Right cardiac atrium (tissue), 5 donors: ENCODE measurements around the gene ZHX3. TPM values are rescaled to one million over a fixed set of nuclear protein-coding genes. Genes with fewer than 3 reads are reported as not detected.

Source experiments
- ATAC-seq, 2 donors: fragments of 200-7000 bp; cut with Tn5 transposase; one replicate each; pipeline versions ENCODE4 v1.8.0 to v1.9.1; 2020; ENCODE audit warnings: moderate library complexity in 2 of 2, mild to moderate bottlenecking in 1 of 2
- DNase-seq, 3 donors: peaks; one replicate each; pipeline ENCODE4 v3.0.0-alpha.2; 2020
- H3K27ac ChIP-seq: one replicate; pipeline ENCODE4 v1.5.1; 2013; ENCODE audit warnings: mild to moderate bottlenecking, low read length, control low read depth, moderate library complexity
- H3K27me3 ChIP-seq: one replicate; pipeline ENCODE4 v1.6.1; 2013; ENCODE audit not compliant: control insufficient read depth, insufficient read depth
- H3K4me1 ChIP-seq: one replicate; pipeline ENCODE4 v1.6.1; 2013; ENCODE audit warnings: low read length; ENCODE audit not compliant: control insufficient read depth, insufficient read depth
- H3K4me3 ChIP-seq: one replicate; pipeline ENCODE4 v1.5.1; 2013; ENCODE audit warnings: low read length, control low read depth
- H3K9me3 ChIP-seq: one replicate; pipeline ENCODE4 v1.6.1; 2013; ENCODE audit warnings: low read length; ENCODE audit not compliant: control insufficient read depth
- WGBS: extraction: QIAGEN DNeasy Blood & Tissue Kit; methylation state at CpG from one replicate; pipeline ENCODE4 v1.1.7; 2013; 5-methylcytosine and 5-hydroxymethylcytosine counted together
- intact Hi-C, 4 donors: fragments of 100-400 bp; cut with DNase I; formaldehyde crosslinking; loops; one replicate each; pipeline versions ENCODE4 v1.11.0 to v1.14.0; 2022 to 2023
- polyA plus RNA-seq: library from polyadenylated mRNA; stranded (reverse); fragments of 200-250 nt; gene quantifications from one replicate; pipeline ENCODE4 v1.2.3, GENCODE V29; 2013
- total RNA-seq, 4 donors: library from RNA; stranded (reverse); fragmentation: NEBNext Ultra II Directional; extraction: Animal tissue kit (Norgen Biotek cat#: 25700); gene quantifications; one replicate each; pipeline ENCODE4 v1.2.1, GENCODE V29; 2021
- donor health status: healthy with polysubstance abuse.
- donor health status: DM: no; HTN: yes; CAD: no.
- donor health status: DM: no; HTN: no; CAD: no.
- donor health status: DM: no; HTN: yes; CAD: no; lungs with severe emphysema.
- donor health status: DM: yes; HTN: yes; CAD: no.

The ZHX3 gene
- total and polyA plus RNA-seq, 5 donors, result 11.6 to 39.7 (median 33.4) TPM

DNA sequence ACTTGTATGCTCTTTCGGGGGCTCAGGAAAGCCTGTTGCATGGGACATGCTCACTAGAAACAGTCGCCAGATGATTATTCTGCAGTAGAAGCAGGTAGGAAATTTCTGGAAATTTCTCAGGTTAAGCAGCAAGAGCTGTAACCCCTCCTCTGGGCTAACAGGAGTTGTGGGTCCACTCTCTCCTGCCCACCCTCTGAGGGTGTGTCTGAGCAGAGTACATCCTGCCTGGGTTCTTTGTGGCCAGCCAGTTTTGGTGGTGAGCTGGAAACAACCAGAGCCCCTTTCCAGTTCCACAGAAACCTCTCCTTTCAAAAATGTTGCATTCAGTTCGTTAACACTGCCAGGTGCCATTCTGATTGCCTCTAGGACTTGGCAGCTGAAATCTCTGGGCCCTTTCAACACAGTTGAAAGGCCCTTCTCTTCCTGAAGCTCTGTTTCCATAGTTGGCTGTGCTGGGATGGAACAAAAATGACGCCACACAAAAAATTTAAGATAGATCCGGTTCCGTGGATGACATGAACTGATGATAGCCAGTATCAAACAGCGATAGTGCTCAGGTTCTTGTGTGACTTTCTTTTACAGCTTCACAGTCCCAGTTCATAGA, 141.7 kb downstream of the ZHX3 start:
- 57% methylated on average over 7 of the region's 7 CpGs for WGBS
- no peaks in the 10 kb centered on the region for H3K9me3 ChIP-seq
- no peaks in the 10 kb centered on the region for H3K27me3 ChIP-seq
- ATAC-seq (no peak), DNase-seq (peak in 1 of 3 donors; percentile 11)
- H3K27ac ChIP-seq, result peak overlapping the region; percentile 62
- no peak overlapping the region for H3K4me3 ChIP-seq
- H3K4me1 ChIP-seq, result peaks cover 32% of the 10 kb centered on the region
- intact Hi-C loops, result loop anchor here in 3 of 4 donors (2.0 to 10.0 kb wide), 3 partner anchors 55 to 239 kb away; no protein-coding TSS in a partner anchor

DNA sequence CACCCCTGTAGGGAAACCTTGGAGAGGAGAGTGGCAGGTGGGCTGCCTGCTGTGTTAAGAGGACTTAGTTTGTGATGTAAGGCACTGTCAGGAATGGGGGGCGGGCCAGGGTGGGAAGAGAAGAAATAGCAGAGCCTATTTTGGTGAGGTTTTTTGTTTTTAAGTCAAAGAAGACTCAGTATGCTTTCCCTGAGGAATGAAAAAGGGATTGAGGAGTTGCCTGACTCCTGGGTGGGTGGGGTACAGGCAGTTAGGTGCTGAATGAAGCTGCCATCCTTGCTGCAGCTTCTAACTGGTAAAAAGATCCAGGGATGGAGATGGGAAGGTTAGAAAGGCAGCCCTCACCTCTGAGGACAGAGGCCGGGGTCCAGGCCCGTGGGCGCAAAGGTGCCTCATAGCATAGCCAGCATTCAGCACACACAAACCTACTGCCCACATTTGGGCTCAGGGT, 142.3 kb downstream of the ZHX3 start:
- Histone ChIP-seq H3K27me3 (no peaks in the 10 kb centered on the region), H3K4me1 (peaks cover 29% of the 10 kb centered on the region), H3K4me3 (no peak overlapping the region), H3K27ac (peak overlapping the region; percentile 26), H3K9me3 (no peaks in the 10 kb centered on the region)
- DNase-seq, result peak in 1 of 3 donors; percentile 13
- WGBS, result 95% methylated on average over 4 of the region's 4 CpGs
- no peak for ATAC-seq
- intact Hi-C loops, result loop anchor here in 3 of 4 donors (2.0 to 10.0 kb wide), 3 partner anchors 56 to 240 kb away; no protein-coding TSS in a partner anchor

DNA sequence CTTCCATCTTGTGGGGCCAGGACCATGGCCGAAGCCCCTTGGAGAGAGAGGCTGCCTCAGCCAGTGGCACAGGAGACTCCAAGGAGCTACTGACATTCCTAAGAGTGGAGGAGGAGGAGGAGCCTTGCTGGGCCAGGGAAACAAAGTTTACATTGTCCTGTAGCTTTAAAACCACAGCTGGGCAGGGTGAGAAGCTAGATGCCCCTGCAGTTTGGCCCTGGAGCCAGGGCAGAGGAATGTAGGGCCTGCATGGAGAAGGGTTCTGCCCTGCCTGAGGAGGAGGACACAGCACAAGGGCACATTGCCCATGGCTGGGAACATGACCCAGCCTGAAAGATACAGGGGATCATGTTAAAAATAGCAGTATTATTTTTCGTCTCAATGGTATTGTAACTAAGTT, 142.7 kb downstream of the ZHX3 start:
- intact Hi-C loops, result loop anchor here (2.0 to 10.0 kb wide), 5 partner anchors 56 to 240 kb away; partner anchors contain the start of gene LPIN3 (in 1 of the 4)
- Histone ChIP-seq H3K4me3 (no peak overlapping the region), H3K4me1 (peaks cover 29% of the 10 kb centered on the region), H3K27ac (peak overlapping the region; percentile 26), H3K27me3 (no peaks in the 10 kb centered on the region), H3K9me3 (no peaks in the 10 kb centered on the region)
- ATAC-seq (no peak), DNase-seq (peak in 1 of 3 donors; percentile 75)
- WGBS, result 47% methylated on average over 2 of the region's 2 CpGs

DNA sequence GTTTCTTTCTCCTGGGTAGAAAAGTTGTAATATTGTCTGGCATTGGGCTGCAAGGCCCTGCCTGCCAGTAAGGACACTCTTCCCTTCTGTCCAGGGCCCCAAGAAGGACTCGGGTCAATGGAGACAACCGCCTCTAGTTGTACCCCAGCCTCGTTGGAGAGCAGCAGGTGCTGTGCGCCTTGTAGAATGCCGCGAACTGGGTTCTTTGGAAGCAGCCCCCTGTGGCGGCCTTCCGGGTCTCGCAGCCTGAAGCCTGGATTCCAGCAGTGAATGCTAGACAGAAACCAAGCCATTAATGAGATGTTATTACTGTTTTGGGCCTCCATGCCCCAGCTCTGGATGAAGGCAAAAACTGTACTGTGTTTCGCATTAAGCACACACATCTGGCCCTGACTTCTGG, 143.2 kb downstream of the ZHX3 start:
- Histone ChIP-seq H3K4me1 (peaks cover 29% of the 10 kb centered on the region), H3K27me3 (no peaks in the 10 kb centered on the region), H3K27ac (peak overlapping the region; percentile 26), H3K9me3 (no peaks in the 10 kb centered on the region), H3K4me3 (no peak overlapping the region)
- WGBS, result 94% methylated on average over 10 of the region's 10 CpGs
- no peak for ATAC-seq
- intact Hi-C loops, result loop anchor here in 3 of 4 donors (2.0 to 10.0 kb wide), 5 partner anchors 56 to 240 kb away; partner anchors contain the start of gene LPIN3 (in 1 of the 3)
- peak in 1 of 3 donors; percentile 51 for DNase-seq

DNA sequence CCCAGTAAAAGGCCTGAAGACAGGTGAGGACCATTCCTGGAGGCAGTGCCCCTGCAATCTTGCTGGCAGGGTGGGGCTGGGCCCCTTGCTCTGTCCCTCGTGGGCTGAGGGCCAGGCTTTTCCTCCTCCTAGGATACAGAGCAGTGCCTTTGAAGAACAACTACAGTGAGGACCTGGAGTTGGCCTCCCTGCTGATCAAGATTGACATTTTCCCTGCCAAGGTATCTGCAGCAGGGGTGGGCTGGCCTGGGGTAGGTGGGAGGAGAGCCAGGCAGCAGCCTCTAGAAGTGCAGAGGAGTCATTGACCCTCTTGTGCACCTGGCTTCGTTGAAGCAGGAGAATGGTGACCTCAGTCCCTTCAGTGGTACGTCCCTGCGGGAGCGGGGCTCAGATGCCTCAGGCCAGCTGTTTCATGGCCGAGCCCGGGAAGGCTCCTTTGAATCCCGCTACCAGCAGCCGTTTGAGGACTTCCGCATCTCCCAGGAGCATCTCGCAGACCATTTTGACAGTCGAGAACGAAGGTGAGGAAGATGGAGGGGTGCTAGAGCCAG, 143.7 kb downstream of the ZHX3 start:
- H3K9me3 ChIP-seq, result no peaks in the 10 kb centered on the region
- no peaks in the 10 kb centered on the region for H3K27me3 ChIP-seq
- intact Hi-C loops, result loop anchor here (2.0 to 10.0 kb wide), 7 partner anchors 57 to 241 kb away; partner anchors contain the start of gene LPIN3 (in 2 of the 4)
- DNase-seq (peak in 1 of 3 donors; percentile 62), ATAC-seq (no peak)
- no peak overlapping the region for H3K4me3 ChIP-seq
- H3K27ac ChIP-seq, result peak overlapping the region; percentile 40
- 88% methylated on average over 13 of the region's 13 CpGs for WGBS
- H3K4me1 ChIP-seq, result peaks cover 25% of the 10 kb centered on the region

DNA sequence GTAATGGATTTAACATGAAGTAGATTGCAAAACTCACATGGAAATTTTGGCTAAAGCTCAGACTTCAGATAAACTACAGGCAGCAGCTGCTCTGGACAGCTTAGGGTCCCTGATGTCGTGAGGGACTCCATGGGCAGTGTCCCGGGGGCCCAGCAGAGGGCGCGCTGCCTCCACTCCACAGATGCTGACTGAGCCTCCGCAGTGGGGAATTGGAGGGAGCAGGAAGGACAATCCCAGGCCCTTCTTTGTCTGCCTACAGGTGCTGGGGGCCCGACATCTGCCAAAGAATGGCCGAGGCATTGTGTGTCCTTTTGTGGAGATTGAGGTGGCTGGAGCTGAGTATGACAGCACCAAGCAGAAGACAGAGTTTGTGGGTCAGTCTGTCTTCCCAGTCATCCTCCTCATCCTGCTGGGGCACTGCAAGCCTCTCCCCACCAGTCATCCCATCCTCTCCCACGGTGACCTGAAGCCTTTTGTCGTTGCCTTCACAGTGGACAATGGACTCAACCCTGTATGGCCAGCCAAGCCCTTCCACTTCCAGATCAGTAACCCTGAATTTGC, 144.3 kb downstream of the ZHX3 start:
- ATAC-seq (peak; percentile 86 to 90), DNase-seq (peak; percentile 88 to 95 (median 95))
- intact Hi-C loops, result loop anchor here (2.0 to 10.0 kb wide), 6 partner anchors 59 to 242 kb away; partner anchors contain the start of gene LPIN3 (in 2 of the 4)
- Histone ChIP-seq H3K27ac (peak overlapping the region; percentile 40), H3K27me3 (no peaks in the 10 kb centered on the region), H3K4me1 (peaks cover 22% of the 10 kb centered on the region), H3K9me3 (no peaks in the 10 kb centered on the region), H3K4me3 (no peak overlapping the region)
- WGBS, result 13% methylated on average over 9 of the region's 9 CpGs

DNA sequence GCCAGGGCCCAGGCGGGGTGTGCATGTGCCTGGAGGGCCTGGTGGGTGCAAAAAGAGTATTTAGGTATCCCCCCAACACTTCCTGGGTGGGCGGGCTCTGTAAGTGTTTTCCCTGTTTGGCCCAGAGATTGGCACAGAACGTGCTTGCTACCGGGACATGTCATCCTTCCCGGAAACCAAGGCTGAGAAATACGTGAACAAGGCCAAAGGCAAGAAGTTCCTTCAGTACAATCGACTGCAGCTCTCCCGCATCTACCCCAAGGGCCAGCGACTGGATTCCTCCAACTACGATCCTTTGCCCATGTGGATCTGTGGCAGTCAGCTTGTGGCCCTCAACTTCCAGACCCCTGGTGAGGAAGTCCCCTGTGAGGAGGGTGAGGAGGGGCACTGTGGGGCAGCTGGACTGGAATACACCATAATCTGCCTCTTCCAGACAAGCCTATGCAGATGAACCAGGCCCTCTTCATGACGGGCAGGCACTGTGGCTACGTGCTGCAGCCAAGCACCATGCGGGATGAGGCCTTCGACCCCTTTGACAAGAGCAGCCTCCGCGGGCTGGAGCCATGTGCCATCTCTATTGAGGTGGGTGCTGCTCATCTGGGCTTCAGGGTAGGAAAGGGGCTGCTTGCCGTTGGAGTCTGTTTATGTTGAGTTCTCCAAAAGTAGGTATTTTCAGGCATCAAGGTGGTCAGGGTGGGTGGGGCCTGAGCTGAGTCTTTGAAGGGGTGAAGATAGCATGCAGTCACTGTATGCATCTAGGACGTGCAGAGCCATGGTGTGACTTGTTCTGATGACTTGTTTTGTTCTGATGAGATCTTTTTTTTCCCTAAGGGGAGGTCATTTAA, 145.0 kb downstream of the ZHX3 start:
- WGBS, result 44% methylated on average over 18 of the region's 18 CpGs
- Histone ChIP-seq H3K27ac (peak overlapping the region; percentile 86), H3K9me3 (no peaks in the 10 kb centered on the region), H3K27me3 (no peaks in the 10 kb centered on the region), H3K4me1 (peaks cover 20% of the 10 kb centered on the region), H3K4me3 (no peak overlapping the region)
- ATAC-seq (peak; percentile 22 to 32), DNase-seq (peak in 2 of 3 donors; percentile 53 to 75)
- intact Hi-C loops, result loop anchor here (2.0 to 10.0 kb wide), 6 partner anchors 60 to 242 kb away; partner anchors contain the start of gene LPIN3 (in 2 of the 4)

DNA sequence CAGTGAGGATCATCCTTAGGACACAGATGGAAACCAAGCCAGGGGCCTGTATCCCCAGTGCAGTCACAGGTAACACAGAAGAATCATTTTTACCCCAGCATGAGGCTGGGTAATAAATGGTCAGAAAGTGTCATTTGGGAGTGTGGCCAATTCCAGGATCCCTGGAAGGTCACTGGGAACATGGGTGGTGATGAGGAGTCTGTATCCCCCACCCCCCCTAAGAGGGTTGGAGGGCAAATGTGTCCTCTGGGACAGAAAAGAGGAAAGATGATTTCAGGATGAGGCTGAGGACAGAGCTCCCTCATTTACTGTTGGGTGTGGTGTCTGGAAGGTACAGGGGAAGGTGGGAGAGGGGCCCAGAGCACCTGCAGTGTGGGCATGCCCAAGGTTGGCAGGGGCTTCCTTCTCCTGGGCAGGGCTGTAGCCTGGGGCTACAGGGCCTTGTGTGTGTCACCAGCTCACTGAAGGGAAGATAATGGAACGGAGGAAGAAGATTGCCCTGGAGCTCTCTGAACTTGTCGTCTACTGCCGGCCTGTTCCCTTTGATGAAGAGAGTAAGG, 145.7 kb downstream of the ZHX3 start:
- Histone ChIP-seq H3K27ac (peak overlapping the region; percentile 86), H3K4me3 (no peak overlapping the region), H3K4me1 (peaks cover 17% of the 10 kb centered on the region), H3K27me3 (no peaks in the 10 kb centered on the region), H3K9me3 (no peaks in the 10 kb centered on the region)
- WGBS, result 36% methylated on average over 3 of the region's 3 CpGs
- intact Hi-C loops, result loop anchor here (2.0 to 10.0 kb wide), 6 partner anchors 60 to 243 kb away; partner anchors contain the start of gene LPIN3 (in 2 of the 4)
- no peak for DNase-seq
- peak; percentile 1 for ATAC-seq

DNA sequence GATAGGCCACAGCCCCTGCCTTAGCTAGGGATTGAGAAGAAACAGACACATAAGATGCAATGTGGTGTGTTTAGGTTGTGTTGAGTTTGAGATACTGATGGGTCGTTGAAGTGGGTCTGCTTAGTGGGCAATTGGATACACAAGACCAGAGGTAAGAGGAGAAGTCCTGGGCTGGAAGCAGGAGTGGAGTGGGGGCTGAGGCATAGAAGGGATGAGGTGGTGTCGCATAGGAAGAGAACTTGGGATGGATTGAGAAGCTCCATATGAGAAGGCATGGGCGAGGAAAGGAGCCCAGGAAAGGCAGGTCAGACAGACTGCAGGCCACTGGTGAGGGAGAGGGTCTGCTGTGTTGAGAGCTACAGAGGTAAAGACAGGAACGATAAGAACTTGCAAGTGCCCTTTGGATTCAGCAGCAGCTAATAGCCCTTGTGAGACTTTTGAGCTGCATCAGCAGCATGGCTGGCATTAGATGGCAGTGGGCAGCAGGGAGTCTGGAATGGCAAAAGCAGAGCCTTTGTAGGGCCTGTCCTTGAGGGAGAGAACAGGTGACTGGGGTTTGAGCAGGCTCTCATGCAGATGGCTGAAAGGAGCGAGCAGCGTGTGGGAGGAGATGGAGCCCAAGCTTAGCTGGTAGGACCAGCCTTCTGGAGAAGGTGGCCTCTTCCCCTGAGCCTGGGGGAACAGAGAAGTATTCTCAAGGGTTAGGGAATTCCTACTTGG, 147.0 kb downstream of the ZHX3 start:
- H3K4me3 ChIP-seq, result no peak overlapping the region
- peaks cover 7% of the 10 kb centered on the region for H3K4me1 ChIP-seq
- DNase-seq (peak in 1 of 3 donors; percentile 23), ATAC-seq (no peak)
- no peaks in the 10 kb centered on the region for H3K27me3 ChIP-seq
- 90% methylated on average over 6 of the region's 6 CpGs for WGBS
- no peak overlapping the region for H3K27ac ChIP-seq
- H3K9me3 ChIP-seq, result no peaks in the 10 kb centered on the region
- intact Hi-C loops, result loop anchor here in 2 of 4 donors (5.0 to 10.0 kb wide), 4 partner anchors 62 to 244 kb away; partner anchors contain the start of gene LPIN3 (in 1 of the 2)
